GM12878 (cell line): ENCODE results near the gene UVRAG. TPM values are rescaled to one million over a fixed set of nuclear protein-coding genes. Genes with fewer than 3 reads are reported as not detected.

Experiments used
- ATAC-seq: fragments of 200-7000 bp; cut with Tn5 transposase; 3 replicates; pipeline ENCODE4 v1.9.1; 2020; ENCODE audit warnings: mild to moderate bottlenecking, moderate library complexity
- BruUV-seq: library from RNA; stranded (reverse); fragments of 400-500 nt; replicated peaks from 2 replicates; lab custom pipeline; 2021; lab: Mats Ljungman, UMichigan
- CTCF ChIA-PET: fragments of 300-600 bp; sonication (Branson Sonifier 250); formaldehyde crosslinking; extraction: SDS; loops from one replicate; lab custom pipeline; 2021; ENCODE audit warnings: inconsistent platforms; lab: Yijun Ruan, JAX
- POLR2A ChIA-PET: fragments of 350-600 bp; formaldehyde crosslinking; extraction: SDS; loops from one replicate; lab custom pipeline; 2021; ENCODE audit warnings: inconsistent platforms; lab: Charles Lee
- RAD21 ChIA-PET: fragments of 300-600 bp; sonication (Branson Sonifier 250); formaldehyde crosslinking; loops from one replicate; lab custom pipeline; 2023; ENCODE audit warnings: antibody characterized with exemption; ENCODE audit not compliant: unreplicated experiment; lab: Charles Lee
- SMC1A ChIA-PET: fragments of 300-600 bp; sonication (Branson Sonifier 250); formaldehyde crosslinking; loops from one replicate; lab custom pipeline; 2023; ENCODE audit not compliant: unreplicated experiment, uncharacterized antibody; lab: Charles Lee
- DNase-seq: peaks from one replicate; pipeline ENCODE4 v3.0.0-alpha.2; 2011; ENCODE audit warnings: low read depth, low spot score
- FAIRE-seq: peaks from 3 replicates; lab custom pipeline; 2011; peaks lifted over from hg19 to GRCh38; lab: Jason Lieb, UNC
- H2AFZ ChIP-seq: 2 replicates; pipeline ENCODE4 v1.6.0; 2011; ENCODE audit warnings: low read depth, low read length, control low read depth; ENCODE audit not compliant: control insufficient read depth
- H3K27ac ChIP-seq: 2 replicates; pipeline ENCODE4 v1.5.1; 2011; ENCODE audit warnings: control low read depth; ENCODE audit not compliant: control insufficient read depth, insufficient read depth
- H3K27me3 ChIP-seq, 2 experiments: replicated peaks in 1 of 2; 2 replicates each; pipeline versions ENCODE4 v1.6.0 to v1.6.1; 2011; ENCODE audit warnings: low read length in 1 of 2; ENCODE audit not compliant: control insufficient read depth in 2 of 2, insufficient read depth in 2 of 2
- H3K36me3 ChIP-seq, 2 experiments: 2 replicates each; pipeline ENCODE4 v1.5.1; 2011; ENCODE audit warnings: low read length in 1 of 2; ENCODE audit not compliant: control insufficient read depth in 2 of 2, insufficient read depth in 2 of 2
- H3K4me1 ChIP-seq: 2 replicates; pipeline ENCODE4 v1.6.1; 2011; ENCODE audit warnings: mild to moderate bottlenecking, low read length, moderate library complexity, mixed read lengths; ENCODE audit not compliant: control insufficient read depth, insufficient read depth
- H3K4me2 ChIP-seq: 2 replicates; pipeline ENCODE4 v1.6.0; 2011; ENCODE audit warnings: control low read depth; ENCODE audit not compliant: control insufficient read depth, insufficient read depth
- H3K4me3 ChIP-seq: fragments of 200-600 bp; sonication (generic); 2 replicates; pipeline ENCODE4 v1.5.1; 2016
- H3K79me2 ChIP-seq: 2 replicates; pipeline ENCODE4 v1.6.0; 2011; ENCODE audit warnings: low read length; ENCODE audit not compliant: control insufficient read depth, insufficient read depth
- H3K9ac ChIP-seq: 2 replicates; pipeline ENCODE4 v1.8.0; 2011; ENCODE audit warnings: low read length, control low read depth, mixed read lengths; ENCODE audit not compliant: control insufficient read depth, insufficient read depth
- H3K9me3 ChIP-seq: replicated peaks from 3 replicates; pipeline ENCODE4 v1.5.1; 2011; ENCODE audit warnings: mild to moderate bottlenecking, low read length; ENCODE audit not compliant: control insufficient read depth, insufficient read depth
- H4K20me1 ChIP-seq: 2 replicates; pipeline ENCODE4 v1.6.0; 2011; ENCODE audit not compliant: control insufficient read depth, insufficient read depth
- BHLHE40 ChIP-seq, 2 experiments: fragments of 450-650 bp in 1 of 2; IDR thresholded peaks; 2 replicates each; pipeline ENCODE4 v1.6.1; 2011 to 2017; ENCODE audit warnings: low read depth in 2 of 2, borderline replicate concordance in 1 of 2, improper control_type of control experiment in 1 of 2, low read length in 1 of 2, mild to moderate bottlenecking in 1 of 2
- CBX3 ChIP-seq: fragments of 200-600 bp; sonication (generic); IDR thresholded peaks from 2 replicates; pipeline ENCODE4 v1.6.1; 2016; ENCODE audit warnings: low read depth, borderline replicate concordance
- CREM ChIP-seq: IDR thresholded peaks from 2 replicates; pipeline ENCODE4 v1.6.1; 2014; ENCODE audit warnings: antibody characterized with exemption, low read depth
- CUX1 ChIP-seq: IDR thresholded peaks from 2 replicates; pipeline ENCODE4 v1.6.1; 2012; ENCODE audit warnings: improper control_type of control experiment, low read depth, low read length; ENCODE audit not compliant: insufficient replicate concordance
- EZH2 ChIP-seq: IDR thresholded peaks from 2 replicates; pipeline ENCODE4 v1.6.1; 2012; ENCODE audit warnings: low read depth, mild to moderate bottlenecking, control low read depth, inconsistent platforms, low read length, borderline replicate concordance; ENCODE audit not compliant: control insufficient read depth
- LARP7 ChIP-seq: fragments of 450-650 bp; IDR thresholded peaks from 2 replicates; pipeline ENCODE4 v1.6.1; 2017; ENCODE audit warnings: mild to moderate bottlenecking
- MYB ChIP-seq: fragments of 150-350 bp; IDR thresholded peaks from 2 replicates; pipeline ENCODE4 v1.6.1; 2014; ENCODE audit warnings: mild to moderate bottlenecking, low read depth, low read length, borderline replicate concordance
- RBBP5 ChIP-seq: fragments of 200-600 bp; sonication (generic); conservative IDR thresholded peaks from 2 replicates; pipeline ENCODE4 v1.6.1; 2016
- SIX5 ChIP-seq: IDR thresholded peaks from 2 replicates; pipeline ENCODE4 v1.6.1; 2011; ENCODE audit warnings: mild to moderate bottlenecking, low read depth, low read length, moderate library complexity; ENCODE audit not compliant: severe bottlenecking
- SMAD5 ChIP-seq: IDR thresholded peaks from 2 replicates; pipeline ENCODE4 v1.6.1; 2016; ENCODE audit warnings: antibody characterized with exemption, low read depth
- STAT3 ChIP-seq: IDR thresholded peaks from 2 replicates; pipeline ENCODE4 v1.6.1; 2011; ENCODE audit warnings: low read depth, low read length, improper control_type of control experiment
- ZNF217 ChIP-seq: fragments of 450-650 bp; IDR thresholded peaks from 2 replicates; pipeline ENCODE4 v1.6.1; 2017; ENCODE audit warnings: antibody characterized with exemption, mild to moderate bottlenecking
- WGBS: methylation state at CpG from one replicate; pipeline ENCODE4 v1.1.6; 2016; ENCODE audit warnings: low lambda C conversion rate; ENCODE audit not compliant: insufficient replicate concordance, insufficient coverage; ENCODE audit errors: missing lambda C conversion rate; 5-methylcytosine and 5-hydroxymethylcytosine counted together
- in situ Hi-C: fragments of 300-500 bp; cut with MboI; formaldehyde crosslinking; loops from 9 replicates; pipeline ENCODE4 v1.14.3; 2018; ENCODE audit warnings: mixed read lengths
- intact Hi-C: fragments of 100-400 bp; cut with micrococcal nuclease; formaldehyde crosslinking; loops from one replicate; pipeline ENCODE4 v1.14.2; 2022; ENCODE audit not compliant: unreplicated experiment
- polyA plus RNA-seq, 11 experiments: library from polyadenylated mRNA; depleted of rRNA in 4 of 11; unstranded in 6 of 11; stranded (reverse) in 5 of 11; fragments of >200 nt; fragmentation: Nextera tagmentation in 4 of 11; fragmentation: Illumina TruSeq in 1 of 11; extraction: Ambion mirVana in 4 of 11; extraction: Trizol in 1 of 11; gene quantifications; 1 replicate in 1 of 11; 2 replicates in 10 of 11; pipeline versions ENCODE4 v1.2.1 to v1.2.3, GENCODE V29; 2011 to 2016; ENCODE audit warnings: inconsistent platforms in 2 of 11, missing spikeins in 2 of 11, low read depth in 1 of 11
- total RNA-seq, 4 experiments: library from RNA; depleted of rRNA in 3 of 4; stranded (reverse); fragments of >200 nt in 3 of 4; fragmentation: Illumina TruSeq in 1 of 4; extraction: Trizol in 1 of 4; gene quantifications; 2 replicates each; pipeline versions ENCODE4 v1.2.1 to v1.2.3, GENCODE V29; 2013 to 2021
- TF ChIP-seq, protein P1 (sequence below): fragments of 450-650 bp; IDR thresholded peaks from 2 replicates; pipeline ENCODE4 v1.6.1; 2018; ENCODE audit warnings: mild to moderate bottlenecking, low read depth, moderate library complexity; ENCODE audit not compliant: partially characterized antibody

Gene UVRAG
- total and polyA plus RNA-seq, 10 of the 15 experiments (the other 5 are each of a cell fraction or from before 2014, with no cell fraction given): 7.0 to 43.4 (median 37.0) TPM

DNA sequence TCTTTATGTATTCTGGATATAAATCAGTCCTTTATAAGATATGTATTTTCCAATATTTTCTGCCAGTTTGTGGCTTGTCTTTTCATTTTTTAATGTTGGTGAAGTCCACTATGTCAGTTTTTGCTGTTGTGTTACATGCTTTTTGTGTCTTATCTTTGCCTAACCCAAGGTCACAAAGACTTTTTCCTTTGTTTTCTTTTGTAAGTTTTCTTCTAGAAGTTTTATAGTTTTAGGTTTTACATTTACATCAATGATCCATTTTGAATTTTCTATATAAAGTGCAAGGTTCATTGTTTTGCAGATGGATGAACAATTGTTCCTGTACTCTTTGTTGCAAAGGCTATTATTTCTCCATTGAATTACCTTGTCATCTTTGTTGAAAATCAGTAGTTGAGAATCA, 69.3 kb downstream of the UVRAG start (continued):
- TF ChIP-seq CUX1: no peak
- TF ChIP-seq LARP7: no peak
- TF ChIP-seq MYB: no peak
- TF ChIP-seq CREM: no peak
- TF ChIP-seq STAT3: no peak
- no peak for TF ChIP-seq BHLHE40 (IDR thresholded peaks at IDR 0.05; ENCODE audit: borderline replicate concordance in 1 of 2, low read depth in 2 of 2, low read length in 1 of 2)
- TF ChIP-seq RBBP5: no peak
- TF ChIP-seq, all 136 proteins: peak for 0

GRCh38 chr11:75888416-75888815, 73.4 kb downstream of the UVRAG start:
- no peak overlapping the region for H3K27ac ChIP-seq
- 81% methylated on average over 3 of the region's 3 CpGs for WGBS
- TF ChIP-seq SMAD5 (no peak), LARP7 (no peak), CBX3 (no peak), SIX5 (no peak), EZH2 (no peak), ZNF217 (no peak)
- TF ChIP-seq, protein P1, sequence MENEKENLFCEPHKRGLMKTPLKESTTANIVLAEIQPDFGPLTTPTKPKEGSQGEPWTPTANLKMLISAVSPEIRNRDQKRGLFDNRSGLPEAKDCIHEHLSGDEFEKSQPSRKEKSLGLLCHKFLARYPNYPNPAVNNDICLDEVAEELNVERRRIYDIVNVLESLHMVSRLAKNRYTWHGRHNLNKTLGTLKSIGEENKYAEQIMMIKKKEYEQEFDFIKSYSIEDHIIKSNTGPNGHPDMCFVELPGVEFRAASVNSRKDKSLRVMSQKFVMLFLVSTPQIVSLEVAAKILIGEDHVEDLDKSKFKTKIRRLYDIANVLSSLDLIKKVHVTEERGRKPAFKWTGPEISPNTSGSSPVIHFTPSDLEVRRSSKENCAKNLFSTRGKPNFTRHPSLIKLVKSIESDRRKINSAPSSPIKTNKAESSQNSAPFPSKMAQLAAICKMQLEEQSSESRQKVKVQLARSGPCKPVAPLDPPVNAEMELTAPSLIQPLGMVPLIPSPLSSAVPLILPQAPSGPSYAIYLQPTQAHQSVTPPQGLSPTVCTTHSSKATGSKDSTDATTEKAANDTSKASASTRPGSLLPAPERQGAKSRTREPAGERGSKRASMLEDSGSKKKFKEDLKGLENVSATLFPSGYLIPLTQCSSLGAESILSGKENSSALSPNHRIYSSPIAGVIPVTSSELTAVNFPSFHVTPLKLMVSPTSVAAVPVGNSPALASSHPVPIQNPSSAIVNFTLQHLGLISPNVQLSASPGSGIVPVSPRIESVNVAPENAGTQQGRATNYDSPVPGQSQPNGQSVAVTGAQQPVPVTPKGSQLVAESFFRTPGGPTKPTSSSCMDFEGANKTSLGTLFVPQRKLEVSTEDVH: no peak

More at GRCh38 chr11:75888416-75888815, 73.4 kb downstream of the UVRAG start:
- BruUV-seq: no TSS peak
- intact Hi-C loops (no loop called here), in situ Hi-C loops (no loop called here)
- Histone ChIP-seq H3K4me3 (no peak overlapping the region), H3K27me3 (no peaks in the 10 kb centered on the region), H4K20me1 (no peaks in the 10 kb centered on the region), H3K79me2 (peaks cover 37% of the 10 kb centered on the region), H2AFZ (no peak overlapping the region), H3K4me1 (peaks cover 17% of the 10 kb centered on the region), H3K4me2 (no peak overlapping the region), H3K9me3 (no peaks in the 10 kb centered on the region; the same call in 1 of the 3 replicates), H3K9ac (no peak overlapping the region), H3K36me3 (peaks cover 6 to 27% of the 10 kb centered on the region in 2 experiments)
- ATAC-seq (no peak), FAIRE-seq (no peak), DNase-seq (no peak)
- ChIA-PET SMC1A (no interaction called here), POLR2A (interaction anchor here (2.1 kb wide), 1 partner anchor 15 kb away, joined by 7 read pairs; no protein-coding TSS in a partner anchor), CTCF (interaction anchor here (0.6 to 2.2 kb wide), 5 partner anchors 9 to 485 kb away, joined by 3 to 5 read pairs (median 4); no protein-coding TSS in a partner anchor), RAD21 (no interaction called here)
